GM18858 (cell line): ENCODE data around the gene IMPA2.

ENCODE experiments used
- ATAC-seq: cut with Tn5 transposase; IDR thresholded peaks from one replicate; pipeline ENCODE4 v1.9.1; 2021; ENCODE audit not compliant: unreplicated experiment

The IMPA2 gene

DNA sequence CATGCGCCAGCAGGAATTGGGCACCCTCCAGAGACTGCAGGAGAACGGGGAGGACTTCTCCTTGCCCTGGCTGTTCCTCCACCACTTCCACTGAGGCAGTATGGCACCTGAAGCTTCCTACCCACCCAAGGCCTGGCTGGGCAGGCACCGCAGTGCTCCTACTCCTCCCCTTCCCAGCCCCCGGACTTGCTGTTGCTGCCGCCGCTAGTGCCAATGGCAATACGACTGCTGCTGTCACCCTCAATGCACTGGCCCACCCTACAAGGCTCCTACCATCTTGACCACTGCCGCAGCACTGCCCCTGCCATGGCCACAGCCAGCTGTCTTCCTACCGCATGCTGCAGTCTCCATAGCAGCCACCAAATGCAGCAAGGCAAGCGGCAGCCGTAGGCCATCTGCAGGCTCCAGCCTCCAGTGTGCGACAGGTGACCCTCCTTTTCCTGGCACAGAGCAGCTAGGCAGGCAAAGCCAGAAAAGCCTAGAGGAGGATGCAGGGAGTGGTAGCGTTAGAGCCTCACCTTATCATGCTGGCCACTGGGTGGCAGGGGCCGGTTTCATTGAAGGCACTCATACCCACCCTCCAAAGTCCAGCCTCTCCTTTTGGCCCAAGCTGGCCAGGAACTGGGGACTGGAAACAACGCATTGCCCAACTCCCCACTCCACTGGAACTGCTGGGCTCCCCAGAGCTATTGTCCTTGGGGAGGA is 64.9 kb downstream of the IMPA2 start:
- no peak for ATAC-seq

DNA sequence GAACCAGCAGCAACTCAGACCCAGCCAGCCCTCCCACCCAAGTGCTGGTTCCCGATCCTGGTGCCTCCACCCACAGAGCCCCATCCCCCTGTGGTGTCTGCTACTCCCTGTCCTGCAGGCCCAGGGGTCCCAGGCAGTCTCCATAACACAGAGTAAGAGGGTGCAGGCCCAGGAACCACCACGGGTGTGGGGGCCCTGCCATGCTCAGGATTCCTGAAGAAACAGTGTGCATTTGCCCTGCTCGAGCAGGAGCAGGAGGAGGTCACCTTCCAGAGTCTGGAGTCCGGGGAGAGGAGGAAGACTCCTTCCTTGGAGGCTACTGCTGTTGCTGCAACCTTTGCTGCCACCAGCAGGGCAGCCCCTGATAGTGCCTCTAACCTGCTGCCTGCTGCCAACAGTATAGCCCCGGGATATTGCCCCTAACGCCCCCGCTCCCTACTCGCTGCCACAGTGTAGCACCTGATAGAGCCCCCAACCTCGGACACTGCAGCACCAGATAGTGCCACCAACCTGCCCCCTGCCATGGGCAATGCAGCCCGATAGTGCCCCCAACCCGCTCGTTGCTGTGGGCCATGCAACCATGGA is 65.5 kb downstream of the IMPA2 start:
- ATAC-seq: no peak

DNA sequence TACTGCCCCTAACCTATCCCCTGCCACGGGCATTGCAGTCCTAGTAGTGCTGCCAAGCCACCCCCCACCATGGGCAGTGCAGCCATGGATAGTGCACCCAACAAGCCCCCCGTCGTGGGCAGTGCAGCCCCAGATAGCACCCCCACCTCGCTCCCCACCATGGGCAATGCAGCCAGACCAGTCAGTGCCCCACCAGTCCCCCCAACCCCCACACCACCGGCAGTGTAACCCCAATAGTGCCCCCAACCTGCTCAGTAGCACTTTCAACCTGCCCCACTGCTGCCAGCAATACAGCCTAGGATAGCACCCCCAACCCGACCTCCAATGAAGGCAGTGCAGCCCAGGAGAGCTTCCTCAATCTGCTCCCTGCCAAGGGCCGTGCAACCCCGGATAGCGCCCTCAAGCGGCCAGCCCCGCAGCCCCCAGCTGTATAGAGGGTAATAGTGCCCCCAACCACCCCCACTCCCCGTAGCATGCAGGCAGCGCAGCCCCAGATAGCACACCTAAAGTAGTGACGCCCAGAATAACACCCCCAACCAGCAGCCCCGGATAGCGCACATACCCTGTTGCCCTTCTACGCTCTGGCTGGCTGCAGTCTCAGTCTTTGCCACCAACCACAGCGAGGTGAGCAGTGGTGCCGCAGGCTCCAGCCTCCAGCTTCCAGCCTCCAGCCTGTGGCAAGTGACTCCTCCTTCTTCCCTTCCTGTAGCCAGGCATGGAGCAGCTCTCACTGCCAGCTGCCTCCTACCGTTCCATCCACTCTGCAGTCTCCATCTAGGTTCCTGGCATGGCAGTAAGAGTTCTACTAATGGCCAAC is 66.9 kb downstream of the IMPA2 start:
- ATAC-seq: no peak

DNA sequence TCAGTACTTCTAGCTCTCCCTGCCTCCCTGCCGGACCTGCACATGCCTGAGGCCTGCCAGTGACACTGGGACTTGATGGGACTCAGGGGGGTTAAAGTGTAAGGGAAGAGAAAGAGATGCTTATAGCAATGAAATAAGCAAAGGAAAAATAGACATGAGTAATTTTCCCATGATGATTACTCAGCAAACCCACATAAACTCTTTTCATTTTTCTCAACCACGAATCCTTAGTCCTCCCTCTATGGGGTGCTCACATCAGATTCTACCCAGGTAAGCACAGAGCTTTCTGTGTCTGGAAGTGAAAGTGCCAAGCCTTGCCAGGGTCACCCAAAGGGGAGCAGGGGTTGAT is 67.5 kb downstream of the IMPA2 start:
- no peak for ATAC-seq

DNA sequence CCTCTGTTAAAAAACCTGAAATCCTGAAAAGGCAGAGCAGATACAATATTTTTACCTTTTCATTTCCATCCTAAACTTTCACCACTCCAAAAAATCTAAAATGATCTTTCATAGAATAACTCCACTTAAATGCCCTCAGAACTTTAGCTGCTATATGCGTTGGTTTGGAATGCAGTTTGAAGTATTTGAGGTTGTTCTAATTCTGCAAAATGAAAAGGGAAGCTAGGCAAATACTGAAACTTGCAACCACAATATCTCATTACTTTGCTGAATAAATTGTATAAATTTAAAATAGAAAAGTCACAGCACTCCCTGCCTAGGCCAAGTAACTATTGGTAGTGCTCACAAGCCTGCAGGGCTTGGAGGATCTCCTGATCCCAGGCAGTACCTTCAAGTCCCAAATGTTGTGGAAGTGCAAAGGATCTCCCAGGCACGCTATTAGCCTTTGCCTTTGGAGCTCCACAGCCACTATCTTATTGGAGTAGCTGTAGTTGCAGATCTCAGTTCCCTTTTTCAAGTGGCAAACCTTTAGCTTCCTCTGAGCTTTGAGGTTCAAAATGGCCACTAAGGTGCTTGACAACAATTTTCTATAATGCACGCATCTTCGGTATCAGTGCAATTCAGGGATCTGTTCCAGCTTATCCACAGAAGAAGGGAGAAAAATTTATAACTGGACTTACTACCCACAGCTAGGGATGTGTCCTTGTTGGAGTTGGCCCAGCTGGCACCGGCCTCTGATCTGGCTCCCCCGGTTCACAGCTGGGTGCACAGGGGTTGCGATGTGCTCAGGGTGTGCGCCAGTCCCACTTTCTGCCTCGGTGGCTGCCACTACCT is 68.9 kb downstream of the IMPA2 start:
- ATAC-seq: peak; percentile 76

DNA sequence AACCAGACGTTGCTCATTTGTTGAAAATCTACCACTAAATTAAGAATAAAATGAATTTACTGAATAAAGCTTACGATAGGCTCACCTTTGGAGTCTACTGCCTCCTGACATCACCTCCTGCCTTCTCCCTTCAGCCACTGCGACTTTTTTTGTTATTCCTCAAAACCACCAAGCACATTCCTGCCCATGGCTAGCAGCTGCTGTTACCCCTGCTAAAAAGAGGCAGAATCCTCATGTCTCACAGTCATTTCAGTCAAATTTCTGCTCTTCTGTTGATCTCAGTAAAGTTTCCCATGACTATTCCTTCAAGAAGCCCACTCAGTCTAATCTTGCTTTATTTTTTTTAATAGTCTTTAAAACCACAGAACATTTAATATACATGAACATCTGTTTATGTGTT is 71.6 kb downstream of the IMPA2 start:
- no peak for ATAC-seq

DNA sequence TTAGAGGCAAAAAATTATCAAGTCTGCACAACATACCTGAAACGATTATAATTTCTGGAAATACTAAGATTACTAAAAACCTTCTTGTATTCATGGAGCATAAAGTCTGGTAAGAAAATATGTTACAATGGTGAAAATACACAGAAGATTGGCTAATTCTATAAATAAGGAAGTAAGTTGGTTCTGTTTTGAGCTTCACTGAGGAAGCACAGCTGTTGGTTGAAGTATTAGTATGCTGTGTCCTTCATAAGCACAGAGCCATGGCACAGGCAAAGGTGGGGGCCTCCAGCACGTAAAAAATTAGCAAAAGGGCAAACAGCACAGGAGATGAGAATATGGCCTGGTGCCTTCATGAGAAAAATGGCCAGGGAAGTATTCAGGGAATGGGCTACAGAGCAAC is 72.0 kb downstream of the IMPA2 start:
- peak; percentile 39 for ATAC-seq

DNA sequence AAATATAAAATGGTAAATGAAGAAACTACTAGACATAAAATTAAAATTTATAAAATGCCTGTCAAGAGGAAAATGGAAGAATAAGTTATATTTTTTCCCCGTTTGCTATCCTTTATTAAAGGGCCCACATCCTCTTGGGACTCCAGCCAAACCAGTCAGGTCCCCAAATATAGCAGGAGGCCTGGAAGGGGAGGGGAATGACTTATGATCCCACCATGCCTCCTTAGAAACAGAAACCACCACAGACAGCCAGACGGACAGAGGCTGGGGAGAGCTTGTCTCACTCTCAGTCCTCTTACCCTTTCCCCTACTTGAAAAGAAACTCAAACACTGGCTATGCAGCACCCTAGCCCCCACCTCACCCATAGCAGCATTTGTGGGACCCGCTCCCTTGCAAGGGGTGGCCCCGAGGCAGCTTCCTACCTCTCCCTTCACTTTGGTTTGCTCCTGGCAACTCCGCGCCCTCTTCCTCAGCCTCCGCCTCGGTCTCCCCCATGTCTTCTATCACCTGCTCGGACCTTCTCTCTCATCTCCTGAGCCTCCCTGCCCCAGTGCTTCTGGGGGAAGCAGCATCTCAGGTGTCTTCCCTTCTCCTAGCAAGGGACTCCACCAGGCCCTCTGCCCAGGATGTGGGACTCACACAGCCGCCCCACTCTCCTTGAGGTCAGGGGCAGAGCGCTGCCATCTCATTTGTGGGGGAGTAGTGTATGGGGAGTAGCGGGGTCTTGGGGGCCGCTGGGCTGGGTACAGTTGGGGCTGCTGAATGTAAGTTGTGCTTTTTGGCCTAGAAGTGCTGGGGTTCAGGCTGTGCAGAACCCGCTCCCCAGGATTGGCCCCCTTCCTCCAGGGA is 75.0 kb downstream of the IMPA2 start:
- ATAC-seq: no peak

DNA sequence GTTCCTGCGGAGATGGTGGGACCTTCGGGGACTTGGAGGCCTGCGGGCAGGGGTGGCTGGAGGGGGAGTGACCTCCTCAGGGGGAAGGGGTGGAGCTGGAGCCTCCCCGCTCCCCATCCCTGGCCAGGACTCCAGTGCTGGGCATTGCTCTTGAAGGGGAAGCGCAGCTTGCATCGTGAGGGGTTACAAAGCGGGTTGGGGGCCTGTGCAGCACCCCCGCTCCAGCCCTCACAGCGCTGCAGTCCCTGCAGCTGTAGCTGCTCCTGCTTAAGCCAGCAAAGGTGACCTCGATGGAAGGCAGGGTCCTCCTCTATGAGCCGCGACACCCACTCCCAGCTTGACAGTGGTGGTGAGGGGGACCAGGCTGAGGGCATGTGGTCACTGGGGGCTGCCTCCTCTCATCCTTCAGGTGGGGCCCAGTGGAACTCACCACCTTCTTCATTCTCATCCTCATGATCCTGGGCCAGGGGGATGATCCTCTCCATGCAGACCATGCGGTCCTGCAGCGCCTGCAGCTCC is 75.6 kb downstream of the IMPA2 start:
- no peak for ATAC-seq

DNA sequence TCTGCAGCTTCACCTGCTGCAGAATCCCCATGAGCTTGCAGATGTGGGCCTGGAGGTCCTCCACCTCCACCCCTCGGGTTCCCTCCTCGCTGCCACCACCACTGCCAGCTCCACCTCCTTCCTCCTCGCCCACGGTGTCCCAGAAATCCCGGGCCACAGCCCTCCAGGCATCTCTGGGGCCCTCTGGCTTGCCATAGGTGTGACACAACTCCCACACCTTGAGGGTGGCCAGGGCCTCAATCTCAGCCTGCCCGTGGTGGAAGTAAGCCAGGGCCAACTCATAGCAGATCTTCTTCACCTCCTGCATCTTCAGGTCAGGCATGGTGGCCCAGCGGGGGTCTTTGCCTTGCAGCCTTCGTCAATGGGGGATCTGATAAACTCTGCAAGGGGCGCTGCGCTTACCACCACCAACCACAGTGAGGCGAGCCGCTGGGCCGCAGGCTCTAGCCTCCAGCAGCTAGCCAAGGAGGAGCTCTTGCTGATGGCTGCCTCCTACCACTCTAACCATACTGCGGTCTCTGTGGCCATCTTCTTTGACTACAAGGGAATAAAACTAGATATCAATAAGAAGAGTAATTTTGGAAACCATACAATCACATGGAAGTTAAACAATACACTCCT is 76.2 kb downstream of the IMPA2 start:
- ATAC-seq: no peak

DNA sequence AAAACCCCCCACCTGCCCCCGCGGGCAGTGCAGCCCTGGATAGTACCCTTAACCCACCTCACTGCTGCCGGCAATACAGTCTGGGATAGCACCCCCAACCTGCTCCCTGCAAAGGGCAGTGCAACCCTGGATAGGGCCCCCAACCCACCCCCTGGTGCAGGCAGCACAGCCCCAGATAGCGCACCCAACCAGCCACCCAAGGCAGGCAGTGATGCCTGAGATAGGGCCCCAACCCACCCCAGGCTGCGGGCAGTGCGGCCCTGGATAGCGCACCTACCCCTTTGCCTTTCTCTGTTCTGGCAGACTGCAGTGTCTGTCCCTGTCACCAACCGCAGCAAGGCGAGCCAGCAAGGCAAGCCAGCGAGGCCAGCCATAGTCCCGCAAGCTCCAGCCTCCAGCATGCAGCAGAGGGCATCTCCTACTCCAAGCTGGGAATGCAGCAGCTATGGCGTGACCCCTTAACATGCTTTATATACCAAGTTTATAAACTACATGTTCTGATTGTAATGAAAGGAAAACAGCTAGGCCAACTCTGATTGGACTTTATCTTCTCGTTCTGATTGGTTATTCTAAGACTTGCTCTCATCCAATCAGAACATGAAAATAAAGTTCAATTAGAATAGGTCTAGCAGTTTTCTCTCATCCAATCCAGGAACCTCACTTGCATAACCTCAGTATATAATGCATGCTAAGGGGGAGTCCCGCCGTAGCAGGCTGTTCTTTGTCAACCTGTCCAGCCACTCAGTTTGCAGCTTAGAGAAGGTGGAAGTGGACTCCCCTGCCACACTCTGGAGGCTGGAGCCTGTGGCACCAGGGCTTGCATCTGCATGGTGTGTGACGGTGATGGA is 78.3 kb downstream of the IMPA2 start:
- ATAC-seq: no peak

DNA sequence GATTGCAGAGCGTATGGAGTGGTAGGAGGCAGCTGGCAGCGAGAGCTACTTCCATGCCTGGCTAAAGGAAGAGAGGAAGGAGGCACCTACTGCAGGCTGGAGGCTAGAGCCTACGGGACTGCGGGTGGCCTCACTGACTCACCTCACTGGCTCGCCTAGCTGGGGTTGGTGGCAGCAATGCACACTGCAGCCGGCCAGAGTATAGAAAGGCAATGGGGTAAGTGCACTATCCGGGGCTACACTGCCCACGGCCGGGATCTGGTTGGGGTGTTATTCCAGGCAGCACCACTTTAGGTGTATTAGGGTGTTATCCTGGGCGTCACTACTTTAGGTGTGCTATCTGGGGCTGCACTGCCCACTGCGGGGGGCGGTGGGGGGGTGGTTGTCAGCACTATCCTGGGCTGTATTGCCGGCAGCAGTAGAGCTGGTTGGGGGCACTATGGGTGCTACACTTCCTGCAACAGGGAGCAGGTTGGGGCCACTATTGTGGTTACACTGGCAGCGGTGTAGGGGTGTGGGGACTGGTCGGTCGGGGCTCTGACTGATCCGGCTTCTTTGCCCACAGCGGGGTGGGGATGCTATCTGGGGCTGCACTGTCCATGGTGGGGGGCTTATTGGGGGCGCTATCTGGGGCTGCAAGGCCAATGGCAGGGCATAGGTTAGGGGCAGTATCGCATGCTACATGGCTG is 79.0 kb downstream of the IMPA2 start:
- no peak for ATAC-seq

DNA sequence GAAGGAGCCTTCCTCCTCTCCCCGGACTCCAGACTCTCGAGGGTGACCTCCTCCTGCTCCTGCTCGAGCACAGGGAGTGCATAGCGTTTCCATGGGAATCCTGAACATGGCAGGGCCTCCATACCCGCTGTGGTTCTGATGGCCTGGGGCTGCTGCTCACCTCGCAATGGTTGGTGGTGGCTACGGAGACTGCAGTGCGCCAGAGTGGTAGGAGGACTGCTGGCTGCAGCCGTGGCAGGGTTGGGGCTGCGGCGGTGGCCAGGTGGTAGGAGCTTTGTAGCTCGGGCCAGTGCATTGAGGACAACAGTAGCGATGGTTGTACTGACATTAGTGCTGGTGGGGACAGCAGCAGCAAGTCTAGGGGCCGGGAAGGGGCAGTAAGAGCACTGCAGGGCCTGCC is 80.4 kb downstream of the IMPA2 start:
- ATAC-seq: no peak

DNA sequence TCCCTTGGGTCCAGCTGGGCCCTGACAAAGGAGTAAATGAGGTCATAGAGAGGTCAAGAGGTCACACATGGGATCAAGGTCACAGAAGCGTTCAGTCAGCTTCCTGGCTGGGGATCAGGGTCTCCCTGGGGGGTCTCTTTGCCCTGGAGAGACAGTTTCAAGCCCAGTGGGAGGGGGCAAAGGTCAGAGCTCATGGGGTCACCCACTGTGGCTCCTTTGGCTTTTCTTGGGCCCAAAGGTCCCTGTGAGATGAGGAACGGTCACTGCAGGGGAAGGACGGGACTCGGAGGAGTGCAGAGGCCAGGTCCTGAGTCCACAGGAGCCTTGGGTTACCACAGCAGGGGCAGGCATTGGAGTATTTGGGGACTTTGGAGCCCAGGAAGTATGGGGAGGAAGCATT is 81.7 kb downstream of the IMPA2 start:
- ATAC-seq: no peak

DNA sequence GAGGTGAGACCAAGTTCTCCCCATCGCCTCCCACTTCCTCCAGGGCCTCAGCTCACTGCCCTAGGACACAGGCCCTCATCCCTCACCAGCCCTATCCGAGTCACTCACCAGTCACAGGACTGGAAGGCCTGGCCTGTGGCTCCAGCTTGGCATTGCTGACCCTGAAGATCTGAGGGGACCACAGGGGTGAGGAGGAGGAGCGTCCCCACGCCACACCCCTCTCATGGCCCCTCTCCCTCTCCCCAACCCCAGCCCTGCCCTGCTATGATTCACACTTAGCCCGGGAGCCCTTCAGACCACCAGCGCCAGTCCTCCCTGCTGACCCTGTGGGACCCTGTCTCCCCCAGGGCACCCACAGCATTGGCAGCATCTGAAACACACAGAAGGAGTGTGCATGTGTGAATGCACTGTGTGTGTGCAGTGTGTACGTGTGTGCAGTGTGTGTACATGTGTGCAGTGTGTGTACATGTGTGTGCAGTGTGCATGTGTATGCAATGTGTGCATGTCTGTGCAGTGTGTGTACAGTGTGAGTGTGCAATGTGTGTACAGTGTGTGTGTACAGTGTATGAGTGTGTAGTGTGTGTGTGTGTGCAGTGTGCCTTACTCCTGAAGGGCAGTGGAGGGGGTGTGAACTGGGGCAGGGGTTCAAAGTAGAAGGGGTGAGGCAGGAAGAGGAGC is 82.9 kb downstream of the IMPA2 start:
- no peak for ATAC-seq

DNA sequence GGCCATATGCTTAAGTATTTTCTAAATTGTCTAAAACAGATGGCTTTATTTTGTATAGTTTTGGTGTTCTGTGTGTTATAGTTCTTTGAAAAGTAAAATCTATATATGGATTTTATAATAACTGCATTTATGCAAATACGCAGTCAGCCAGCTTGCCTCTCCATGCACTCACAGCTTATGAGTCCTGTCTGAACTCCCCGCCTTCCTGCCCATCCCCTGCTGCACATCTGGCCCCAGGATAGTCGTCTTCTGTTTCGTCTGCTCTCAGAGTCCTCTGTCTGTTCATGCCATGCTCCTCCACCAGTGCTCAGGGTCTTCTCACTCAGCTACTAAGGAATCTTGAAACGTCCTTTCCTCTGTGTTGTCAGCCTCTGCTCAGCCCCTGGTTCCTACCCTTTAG is 84.1 kb downstream of the IMPA2 start:
- ATAC-seq: no peak

DNA sequence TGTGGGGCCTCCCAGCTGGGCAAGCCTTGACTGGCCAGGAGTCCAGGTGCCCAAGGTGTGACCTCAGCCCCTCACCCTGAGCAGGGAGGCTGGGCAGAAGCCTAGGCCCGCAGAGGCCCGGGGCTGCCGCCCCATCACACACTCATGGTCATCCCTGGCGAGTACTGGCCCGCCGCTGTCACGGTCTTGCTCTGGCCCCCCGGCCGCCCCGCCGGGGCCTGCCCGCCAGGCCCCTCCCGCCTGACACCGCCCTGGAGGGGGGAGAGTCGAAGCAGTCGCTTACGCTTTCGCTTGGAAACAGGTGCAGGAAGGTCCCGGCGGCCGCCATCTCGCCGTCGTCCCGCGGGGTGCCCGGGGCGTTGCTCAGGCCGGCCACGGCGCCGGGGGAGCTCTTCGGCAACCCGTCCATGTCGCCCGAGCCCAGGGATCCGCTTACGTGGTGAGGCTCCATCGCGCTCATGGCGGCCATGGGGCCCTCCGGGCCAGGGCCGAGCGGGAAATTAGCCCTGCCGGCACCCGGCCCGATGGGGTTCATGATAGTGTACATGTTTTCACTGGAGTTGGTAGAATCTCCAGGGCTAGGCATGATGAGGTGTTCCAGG is 85.7 kb downstream of the IMPA2 start:
- ATAC-seq: no peak
